Neural progenitor cell (in vitro differentiated cells): ENCODE data around the gene ZC3H10.

Source experiments
- EZH2 ChIP-seq: fragments of 200-600 bp; sonication (generic); IDR thresholded peaks from 2 replicates; pipeline ENCODE4 v1.6.1; 2017; ENCODE audit warnings: antibody characterized with exemption, mild to moderate bottlenecking, moderate library complexity
- TF ChIP-seq, protein P1 (sequence below): fragments of 200-600 bp; sonication (generic); IDR thresholded peaks from 2 replicates; pipeline ENCODE4 v1.5.1; 2017; ENCODE audit warnings: antibody characterized with exemption, mild to moderate bottlenecking

GRCh38 chr12:56107242-56107641 is 10.8 kb upstream of the ZC3H10 start:
- no peak for TF ChIP-seq EZH2
- TF ChIP-seq, protein P1, sequence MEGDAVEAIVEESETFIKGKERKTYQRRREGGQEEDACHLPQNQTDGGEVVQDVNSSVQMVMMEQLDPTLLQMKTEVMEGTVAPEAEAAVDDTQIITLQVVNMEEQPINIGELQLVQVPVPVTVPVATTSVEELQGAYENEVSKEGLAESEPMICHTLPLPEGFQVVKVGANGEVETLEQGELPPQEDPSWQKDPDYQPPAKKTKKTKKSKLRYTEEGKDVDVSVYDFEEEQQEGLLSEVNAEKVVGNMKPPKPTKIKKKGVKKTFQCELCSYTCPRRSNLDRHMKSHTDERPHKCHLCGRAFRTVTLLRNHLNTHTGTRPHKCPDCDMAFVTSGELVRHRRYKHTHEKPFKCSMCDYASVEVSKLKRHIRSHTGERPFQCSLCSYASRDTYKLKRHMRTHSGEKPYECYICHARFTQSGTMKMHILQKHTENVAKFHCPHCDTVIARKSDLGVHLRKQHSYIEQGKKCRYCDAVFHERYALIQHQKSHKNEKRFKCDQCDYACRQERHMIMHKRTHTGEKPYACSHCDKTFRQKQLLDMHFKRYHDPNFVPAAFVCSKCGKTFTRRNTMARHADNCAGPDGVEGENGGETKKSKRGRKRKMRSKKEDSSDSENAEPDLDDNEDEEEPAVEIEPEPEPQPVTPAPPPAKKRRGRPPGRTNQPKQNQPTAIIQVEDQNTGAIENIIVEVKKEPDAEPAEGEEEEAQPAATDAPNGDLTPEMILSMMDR: no peak
